Inferior parietal cortex (tissue), 1 donor: Measurements from ENCODE around the gene SYCE1.

Experiments used
- DNase-seq: peaks from one replicate; pipeline ENCODE4 v3.0.0-alpha.2; 2016; ENCODE audit errors: extremely low spot score

Gene SYCE1

DNA sequence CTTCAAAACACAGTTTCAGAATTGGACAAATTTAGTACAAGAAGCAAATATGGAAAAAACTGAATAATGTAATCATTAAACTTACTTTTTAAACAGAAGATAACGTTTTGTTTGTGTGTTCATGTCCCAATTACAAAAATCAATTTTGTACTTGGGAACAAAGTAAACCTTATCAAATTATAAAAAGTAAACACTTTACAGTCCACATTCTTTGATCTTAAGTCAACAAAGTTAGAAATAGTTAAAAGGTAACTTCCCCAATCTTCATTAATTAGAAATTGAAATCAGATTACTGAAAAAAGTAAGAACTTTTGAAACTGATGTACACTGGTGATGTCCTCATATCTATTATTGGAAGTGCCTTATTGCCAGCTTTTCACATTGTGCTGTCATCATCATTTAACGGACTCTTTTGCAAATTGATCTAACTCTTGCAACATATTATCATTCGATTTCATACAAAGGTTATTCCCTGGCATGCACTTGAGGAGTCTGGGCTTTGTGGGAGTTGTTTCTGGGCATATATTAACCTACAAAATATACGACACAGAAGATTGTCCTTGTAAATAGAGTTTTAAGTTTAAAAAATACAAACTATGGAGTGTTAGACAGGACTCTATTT, 53.4 kb downstream of the SYCE1 start:
- DNase-seq = no peak

DNA sequence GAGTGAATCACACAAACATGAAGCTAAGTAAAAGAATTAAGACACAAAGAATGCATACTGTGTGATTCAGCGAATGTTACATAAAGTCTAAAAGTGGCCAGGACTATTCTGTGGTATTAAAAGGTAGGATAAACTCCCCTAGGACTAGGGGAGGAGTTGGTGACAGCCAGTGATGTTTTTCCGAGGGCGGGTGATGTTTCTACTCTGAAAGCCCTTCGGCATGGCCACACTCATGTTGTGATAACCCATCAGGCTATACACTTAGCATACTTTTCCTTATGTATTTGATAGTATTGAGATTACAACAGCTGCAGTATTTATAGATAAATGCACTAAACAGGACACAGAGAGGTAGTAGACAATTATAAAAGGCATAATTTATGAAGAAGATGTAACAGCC, 54.0 kb downstream of the SYCE1 start:
- DNase-seq = no peak

DNA sequence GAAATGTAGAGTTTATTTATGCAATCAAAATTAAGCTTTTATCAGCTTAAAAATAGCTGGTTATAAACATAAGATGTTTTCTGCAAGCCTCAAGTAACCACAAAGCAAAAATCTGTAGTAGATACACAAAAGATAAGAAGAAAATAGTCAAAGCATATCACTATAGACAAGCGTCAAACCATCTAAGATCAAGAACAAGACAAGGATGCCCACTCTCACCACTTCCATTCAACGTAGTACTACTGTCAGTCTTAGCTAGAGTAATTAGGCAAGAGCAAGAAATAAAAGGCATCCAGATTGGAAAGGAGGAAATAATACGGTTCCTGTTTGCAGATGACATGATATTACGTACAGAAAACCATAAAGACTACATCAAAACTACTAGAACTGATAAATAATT, 55.7 kb downstream of the SYCE1 start:
- DNase-seq = no peak
